Stimulated activated naive B cell treated with anti-CD40 and anti-IgM and Interleukin-4, amounts not matched to agents 10 μg/mL and 1 μg/mL and 100 μg/mL, for 72 hours (primary cell): ENCODE measurements around the gene LMF1.

Experiments
- ATAC-seq, 2 donors: fragments of 150-1000 bp; cut with Tn5 transposase; replicated peaks; 2 replicates each; pipeline ENCODE4 v1.10.0; 2021; ENCODE audit warnings: moderate library complexity in 1 of 2
- DNase-seq: peaks from one replicate; pipeline ENCODE4 v3.0.0; 2021
- H3K27ac Mint-ChIP-seq: one replicate; pipeline ENCODE4 v1.8.0; 2022; ENCODE audit warnings: mild to moderate bottlenecking, mixed read lengths
- H3K27me3 Mint-ChIP-seq, 2 donors: one replicate each; pipeline ENCODE4 v1.8.0; 2022; ENCODE audit warnings: mixed read lengths in 2 of 2
- H3K36me3 Mint-ChIP-seq, 2 donors: one replicate each; pipeline ENCODE4 v1.8.0; 2022; ENCODE audit warnings: mixed read lengths in 2 of 2, mild to moderate bottlenecking in 1 of 2
- H3K4me1 Mint-ChIP-seq, 2 donors: one replicate each; pipeline ENCODE4 v1.8.0; 2022; ENCODE audit warnings: mixed read lengths in 2 of 2, mild to moderate bottlenecking in 1 of 2
- H3K4me3 Mint-ChIP-seq, 2 donors: one replicate each; pipeline ENCODE4 v1.8.0; 2022; ENCODE audit warnings: mild to moderate bottlenecking in 2 of 2, mixed read lengths in 2 of 2, moderate library complexity in 1 of 2
- H3K9me3 Mint-ChIP-seq, 2 donors: one replicate each; pipeline ENCODE4 v1.8.0; 2022; ENCODE audit warnings: mixed read lengths in 2 of 2, mild to moderate bottlenecking in 1 of 2

Gene LMF1

DNA sequence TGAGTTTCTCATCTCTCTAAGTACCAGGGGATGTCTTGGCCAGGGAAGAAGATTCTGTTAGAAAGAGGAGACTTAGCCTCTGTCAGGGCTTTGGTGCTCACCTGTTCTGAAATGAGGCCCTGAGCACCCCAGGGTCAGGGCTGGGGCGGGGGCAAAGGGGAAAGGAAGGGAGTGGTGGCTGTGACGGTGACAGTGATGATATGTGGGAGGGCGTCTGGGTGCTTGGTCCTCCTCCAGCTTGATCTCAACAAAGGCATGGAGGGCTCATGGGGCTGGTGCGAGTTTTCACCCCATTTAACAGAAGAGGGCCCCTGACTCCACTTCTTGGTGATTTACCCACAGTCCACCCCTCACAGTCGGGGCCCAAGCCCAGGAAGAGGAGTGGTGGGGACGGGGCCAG lies 25.9 kb upstream of the LMF1 start:
- no peak overlapping the region for H3K4me3 Mint-ChIP-seq
- H3K27me3 Mint-ChIP-seq = peaks cover 47 to 56% of the 10 kb centered on the region in 2 donors
- peaks cover 13 to 18% of the 10 kb centered on the region in 2 donors for H3K36me3 Mint-ChIP-seq
- ATAC-seq (no peak), DNase-seq (no peak)
- peaks cover 17 to 24% of the 10 kb centered on the region in 2 donors for H3K9me3 Mint-ChIP-seq
- no peaks in the 10 kb centered on the region for H3K4me1 Mint-ChIP-seq
- H3K27ac Mint-ChIP-seq = no peak overlapping the region

DNA sequence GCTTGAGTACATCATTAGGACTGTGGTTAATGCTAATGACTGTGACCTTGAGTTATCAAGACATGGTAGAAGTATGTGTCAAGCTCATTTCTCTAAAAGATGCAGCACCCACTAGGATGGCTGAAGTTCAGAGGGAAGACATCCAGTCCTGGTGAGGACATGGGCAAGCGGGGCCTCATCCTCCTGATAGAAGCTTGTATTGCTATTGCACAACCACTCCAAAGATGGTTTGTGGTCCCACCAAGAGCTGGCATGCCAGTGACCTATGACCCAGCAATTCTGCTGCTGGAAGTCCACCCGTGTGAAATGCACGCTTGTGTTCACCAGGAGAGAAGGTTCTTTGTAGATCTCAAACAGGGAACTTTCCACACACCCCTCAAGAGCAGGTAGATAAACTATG lies 25.0 kb upstream of the LMF1 start:
- no peaks in the 10 kb centered on the region for H3K4me1 Mint-ChIP-seq
- H3K27ac Mint-ChIP-seq = no peak overlapping the region
- peaks cover 17 to 24% of the 10 kb centered on the region in 2 donors for H3K9me3 Mint-ChIP-seq
- no peak for DNase-seq
- H3K27me3 Mint-ChIP-seq = peaks cover 43 to 63% of the 10 kb centered on the region in 2 donors
- no peak for ATAC-seq
- peaks cover 13 to 18% of the 10 kb centered on the region in 2 donors for H3K36me3 Mint-ChIP-seq
- no peak overlapping the region for H3K4me3 Mint-ChIP-seq

DNA sequence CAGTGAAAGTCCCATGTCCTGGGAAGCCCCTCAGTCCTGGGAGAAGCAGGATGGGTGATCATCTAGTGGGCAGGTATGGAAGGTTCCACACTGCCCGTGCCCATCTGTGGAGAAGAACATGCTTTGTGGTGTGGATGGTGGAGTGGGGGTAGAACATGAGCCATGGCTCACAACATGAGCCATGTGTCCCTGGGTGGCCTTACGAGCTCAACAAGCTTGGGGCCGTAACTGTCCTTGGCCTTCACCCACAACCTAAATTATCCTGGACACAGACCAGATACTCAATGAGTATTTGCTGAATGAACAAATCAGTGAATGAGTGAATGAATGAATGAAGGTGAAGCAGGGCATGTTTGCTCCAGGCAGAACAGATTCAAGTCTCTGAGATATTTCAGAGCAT lies 24.3 kb upstream of the LMF1 start:
- Mint-ChIP-seq H3K27me3 (peaks cover 43 to 63% of the 10 kb centered on the region in 2 donors), H3K27ac (no peak overlapping the region), H3K9me3 (peaks cover 17 to 24% of the 10 kb centered on the region in 2 donors), H3K4me3 (no peak overlapping the region), H3K4me1 (no peaks in the 10 kb centered on the region), H3K36me3 (peaks cover 13 to 18% of the 10 kb centered on the region in 2 donors)
- DNase-seq (no peak), ATAC-seq (no peak)

DNA sequence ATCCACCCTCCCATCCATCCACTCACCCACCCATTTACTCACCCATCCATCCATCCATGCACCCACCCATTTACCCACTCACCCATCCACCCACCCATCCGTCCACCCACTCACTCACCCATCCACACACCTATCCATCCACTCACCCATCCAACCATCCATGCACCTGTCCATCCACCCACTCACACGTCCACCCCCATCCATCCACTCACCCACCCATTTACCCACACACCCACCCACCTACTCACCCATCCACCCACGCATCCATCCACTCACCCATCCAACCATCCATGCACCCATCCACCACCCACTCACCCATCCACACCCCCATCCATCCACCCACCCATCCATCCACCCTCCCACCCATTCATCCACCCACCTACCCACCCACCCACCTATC lies 22.9 kb upstream of the LMF1 start:
- Mint-ChIP-seq H3K36me3 (peaks cover 13 to 18% of the 10 kb centered on the region in 2 donors), H3K4me3 (no peak overlapping the region), H3K27me3 (peaks cover 35 to 54% of the 10 kb centered on the region in 2 donors), H3K27ac (no peak overlapping the region), H3K4me1 (no peaks in the 10 kb centered on the region), H3K9me3 (peaks cover 17 to 24% of the 10 kb centered on the region in 2 donors)
- DNase-seq (no peak), ATAC-seq (no peak)

DNA sequence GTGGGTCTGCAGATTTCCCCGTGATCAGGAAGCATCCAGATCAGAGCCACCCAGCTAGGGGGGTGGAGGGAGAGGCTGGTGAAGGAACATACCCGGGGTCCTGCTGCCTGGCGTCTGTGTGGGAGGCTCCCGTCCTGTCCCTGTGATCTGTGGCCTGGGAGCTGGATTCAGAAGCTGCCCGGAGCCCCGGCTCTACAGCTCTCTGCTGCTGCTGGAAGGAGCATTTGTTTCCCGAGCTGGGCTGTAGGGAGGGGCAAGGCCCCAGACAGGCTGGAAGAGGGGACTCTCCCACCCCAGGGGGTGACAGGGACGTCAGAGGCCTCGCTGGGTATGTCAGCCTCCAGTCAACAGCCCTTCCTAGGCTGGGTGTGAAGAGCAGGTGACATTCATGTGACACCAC lies 21.0 kb upstream of the LMF1 start:
- peaks cover 17 to 24% of the 10 kb centered on the region in 2 donors for H3K9me3 Mint-ChIP-seq
- no peak for ATAC-seq
- H3K36me3 Mint-ChIP-seq = peaks cover 13 to 17% of the 10 kb centered on the region in 2 donors
- no peak overlapping the region for H3K27ac Mint-ChIP-seq
- no peaks in the 10 kb centered on the region for H3K4me1 Mint-ChIP-seq
- H3K4me3 Mint-ChIP-seq = no peak overlapping the region
- no peak for DNase-seq
- peaks cover 20 to 42% of the 10 kb centered on the region in 2 donors for H3K27me3 Mint-ChIP-seq

DNA sequence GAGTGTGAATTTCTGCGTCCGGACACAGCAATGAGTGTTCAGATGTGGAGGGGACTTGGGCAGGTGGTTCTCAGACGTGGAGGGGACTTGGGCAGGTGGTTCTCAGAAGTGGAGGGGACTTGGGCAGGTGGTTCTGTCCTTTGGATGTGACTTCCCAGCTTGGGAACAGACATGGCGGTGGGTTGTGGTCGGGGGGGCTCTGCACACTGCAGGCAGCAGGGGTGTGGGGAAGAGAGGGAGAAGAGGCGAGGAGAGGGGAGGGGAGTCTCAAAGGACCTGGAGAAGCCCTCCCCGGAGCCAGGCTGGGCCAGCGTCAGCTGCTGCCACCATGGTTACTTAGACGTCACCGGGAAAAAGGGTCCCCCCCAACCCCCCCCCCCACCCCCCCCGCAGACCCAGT lies 20.6 kb upstream of the LMF1 start:
- Mint-ChIP-seq H3K9me3 (peaks cover 14 to 20% of the 10 kb centered on the region in 2 donors), H3K4me3 (no peak overlapping the region), H3K4me1 (no peaks in the 10 kb centered on the region), H3K36me3 (peaks cover 9 to 13% of the 10 kb centered on the region in 2 donors), H3K27me3 (peaks cover 15 to 38% of the 10 kb centered on the region in 2 donors), H3K27ac (no peak overlapping the region)
- ATAC-seq = no peak
- no peak for DNase-seq

DNA sequence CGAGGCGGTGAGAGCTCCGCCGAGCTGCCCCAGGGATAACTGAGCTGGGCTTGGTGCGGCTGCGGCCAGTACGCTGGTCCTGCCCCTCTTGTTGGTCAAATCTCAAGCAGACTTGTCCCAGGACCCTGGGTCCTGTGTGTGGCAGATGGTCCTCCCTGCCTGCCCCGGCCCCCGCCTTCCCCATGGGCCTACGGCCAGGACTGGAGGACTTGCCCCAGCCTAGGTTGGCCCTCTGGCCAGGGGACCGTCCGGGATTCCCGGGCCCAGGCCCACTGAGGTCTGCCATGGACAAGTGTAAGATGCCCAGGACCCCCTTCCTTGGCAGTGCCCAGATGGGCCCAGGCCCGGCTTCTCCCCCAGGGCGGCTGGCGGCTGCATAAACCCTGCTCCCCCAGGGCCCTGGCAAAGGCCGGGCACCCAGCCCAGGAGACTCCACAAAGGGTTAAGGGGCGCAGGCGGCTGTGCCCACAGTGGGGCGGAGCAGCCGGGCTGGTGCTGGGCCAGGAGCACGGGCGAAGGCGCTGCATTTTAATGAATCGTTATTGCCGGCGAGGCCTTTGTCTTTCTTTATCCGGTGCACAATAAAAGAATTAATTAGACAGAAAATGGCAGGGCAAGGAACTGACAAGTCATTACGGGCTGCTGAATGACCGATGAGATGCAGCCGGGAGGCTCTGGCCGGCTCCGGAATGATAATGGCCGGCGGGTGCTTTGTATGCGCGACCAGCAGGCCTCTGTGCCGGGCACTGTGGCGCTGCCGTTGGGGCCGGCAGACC lies 19.9 kb upstream of the LMF1 start:
- Mint-ChIP-seq H3K36me3 (peaks cover 7 to 8% of the 10 kb centered on the region in 2 donors), H3K4me1 (no peaks in the 10 kb centered on the region), H3K27ac (no peak overlapping the region), H3K4me3 (no peak overlapping the region), H3K27me3 (peaks cover 9 to 32% of the 10 kb centered on the region in 2 donors), H3K9me3 (peaks cover 12 to 14% of the 10 kb centered on the region in 2 donors)
- ATAC-seq (no peak), DNase-seq (no peak)

DNA sequence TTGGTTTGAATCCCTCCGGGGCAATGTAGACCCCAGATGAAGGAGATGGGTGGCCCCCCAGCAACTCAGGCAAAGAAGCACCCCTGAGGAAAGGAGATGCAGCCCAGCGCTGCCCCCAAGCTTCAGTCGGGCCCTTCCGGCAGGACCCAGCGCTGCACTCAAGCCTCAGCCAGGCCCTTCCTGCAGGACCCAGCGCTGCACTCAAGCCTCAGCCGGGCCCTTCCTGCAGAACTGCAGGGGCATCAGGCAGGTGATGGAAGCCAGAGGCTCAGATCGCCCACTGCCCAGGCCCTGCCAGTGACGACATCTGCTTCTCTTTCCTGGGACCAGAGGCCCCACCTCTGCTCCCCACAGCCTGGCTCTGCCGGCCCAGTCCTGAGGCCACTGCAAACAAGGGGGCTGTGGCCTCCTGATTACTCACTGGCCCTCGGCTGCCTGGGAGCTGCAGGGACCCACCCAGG lies 18.6 kb upstream of the LMF1 start:
- Mint-ChIP-seq H3K4me1 (no peaks in the 10 kb centered on the region), H3K4me3 (no peak overlapping the region), H3K27me3 (peaks cover 0 to 20% of the 10 kb centered on the region in 2 donors), H3K9me3 (peaks cover 0 to 4% of the 10 kb centered on the region in 2 donors), H3K27ac (no peak overlapping the region), H3K36me3 (no peaks in the 10 kb centered on the region)
- ATAC-seq = no peak
- DNase-seq = no peak

DNA sequence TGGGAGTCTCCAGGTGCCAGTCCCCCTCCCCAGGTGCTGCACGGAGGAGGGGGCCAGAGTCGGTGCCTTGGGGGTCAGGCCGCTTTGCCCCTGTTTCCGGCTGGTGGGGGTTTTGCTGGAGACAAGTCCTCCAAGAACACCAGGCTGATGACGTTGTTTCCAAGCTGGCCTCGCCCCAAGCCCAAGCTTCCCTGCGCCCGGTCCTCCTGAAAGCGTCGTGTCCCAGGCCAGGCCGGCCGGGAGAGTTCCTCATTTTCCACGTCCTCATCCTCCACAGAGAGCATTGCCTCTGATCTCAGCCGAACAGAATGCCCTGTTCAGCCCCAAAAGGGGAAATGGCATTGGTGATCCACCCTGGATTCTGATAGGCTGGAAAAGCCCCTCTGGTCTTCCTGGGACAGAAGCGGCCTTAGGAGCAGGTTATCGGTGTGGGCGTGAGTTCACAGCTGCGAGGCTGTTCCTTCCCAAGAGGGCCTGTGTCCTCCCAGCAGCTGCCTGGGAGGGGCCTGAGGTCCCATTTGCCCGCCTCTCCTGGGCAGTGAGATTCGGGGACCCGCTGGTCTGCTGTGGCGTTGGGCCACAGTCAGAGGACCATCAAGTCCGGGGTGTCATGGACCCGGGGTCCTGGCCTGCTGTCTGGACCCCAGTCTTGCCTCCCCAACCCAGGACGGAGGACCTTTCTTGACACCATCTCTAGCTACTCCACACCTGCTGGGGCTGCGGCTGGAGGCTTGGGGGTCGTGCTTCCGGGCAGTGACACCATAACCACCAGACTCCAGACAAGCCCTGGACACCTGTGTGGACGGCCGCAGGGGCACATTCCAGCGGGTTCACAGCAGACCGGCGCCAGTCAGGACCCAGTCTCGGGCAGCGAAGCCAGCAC lies 17.9 kb upstream of the LMF1 start:
- Mint-ChIP-seq H3K4me1 (no peaks in the 10 kb centered on the region), H3K4me3 (no peak overlapping the region), H3K36me3 (no peaks in the 10 kb centered on the region), H3K27ac (no peak overlapping the region), H3K9me3 (peaks cover 0 to 4% of the 10 kb centered on the region in 2 donors), H3K27me3 (peaks cover 0 to 22% of the 10 kb centered on the region in 2 donors)
- DNase-seq (no peak), ATAC-seq (no peak)

DNA sequence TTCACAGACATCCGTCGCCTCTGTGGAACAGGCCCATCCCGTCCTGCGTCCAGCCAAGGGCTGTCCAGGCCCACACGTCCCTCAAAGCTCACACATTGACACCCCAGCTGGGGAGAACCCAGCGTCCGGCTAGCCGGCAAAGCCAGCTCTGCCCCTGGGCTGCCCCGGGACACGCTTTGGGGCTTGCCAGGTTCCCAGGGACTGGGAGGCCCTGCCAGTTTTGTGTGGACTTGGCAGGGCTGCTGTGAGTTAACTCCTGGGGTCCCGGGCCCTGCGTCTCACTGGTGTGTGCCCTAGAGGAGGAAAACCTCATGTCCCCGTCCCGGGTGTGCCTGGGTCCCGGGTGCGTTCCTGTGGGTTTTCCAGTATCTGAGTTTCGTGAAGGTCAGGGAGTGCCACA lies 17.1 kb upstream of the LMF1 start:
- Mint-ChIP-seq H3K36me3 (no peaks in the 10 kb centered on the region), H3K4me3 (no peak overlapping the region), H3K27ac (no peak overlapping the region), H3K27me3 (peaks cover 2 to 30% of the 10 kb centered on the region in 2 donors), H3K9me3 (peaks cover 0 to 2% of the 10 kb centered on the region in 2 donors), H3K4me1 (peaks cover 0 to under 1% of the 10 kb centered on the region in 2 donors)
- DNase-seq (no peak), ATAC-seq (no peak)

DNA sequence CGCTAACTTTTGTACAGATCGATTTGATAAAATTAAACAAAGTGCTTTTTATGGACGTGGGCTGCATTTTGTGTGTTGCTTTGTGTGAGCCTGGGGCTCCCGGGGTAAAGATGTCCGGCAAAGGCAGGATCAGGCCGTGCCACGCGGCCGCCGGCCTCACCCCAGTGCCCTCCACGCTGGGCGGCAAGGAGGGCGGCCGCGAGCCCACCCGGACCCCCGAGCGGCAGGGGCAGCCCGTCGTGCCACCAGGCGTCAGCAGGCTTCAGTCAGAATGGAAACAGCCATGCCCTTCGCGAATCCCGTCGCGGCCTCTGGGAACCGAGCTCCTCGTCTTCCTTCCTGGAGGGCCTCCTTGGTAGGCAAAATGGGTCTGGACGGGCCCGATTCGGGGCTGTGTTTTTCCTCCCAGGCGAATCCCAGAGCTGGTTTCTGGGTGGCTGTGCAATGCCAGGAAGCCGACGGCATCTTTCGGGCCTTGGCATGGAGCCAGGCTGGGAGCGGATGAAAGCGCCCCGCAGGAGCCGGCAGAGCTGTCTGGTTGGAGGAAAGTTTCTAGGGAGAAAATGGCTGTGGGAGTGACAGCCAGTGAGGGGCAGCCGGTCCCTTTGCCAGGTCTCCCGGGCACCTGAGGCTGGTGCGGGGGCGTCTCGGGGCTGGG lies 16.3 kb upstream of the LMF1 start:
- no peak for DNase-seq
- no peak overlapping the region for H3K4me3 Mint-ChIP-seq
- H3K36me3 Mint-ChIP-seq = no peaks in the 10 kb centered on the region
- H3K4me1 Mint-ChIP-seq = peaks cover 0 to 3% of the 10 kb centered on the region in 2 donors
- ATAC-seq = no peak
- H3K27me3 Mint-ChIP-seq = peaks cover 6 to 31% of the 10 kb centered on the region in 2 donors
- H3K27ac Mint-ChIP-seq = no peak overlapping the region
- no peaks in the 10 kb centered on the region for H3K9me3 Mint-ChIP-seq

DNA sequence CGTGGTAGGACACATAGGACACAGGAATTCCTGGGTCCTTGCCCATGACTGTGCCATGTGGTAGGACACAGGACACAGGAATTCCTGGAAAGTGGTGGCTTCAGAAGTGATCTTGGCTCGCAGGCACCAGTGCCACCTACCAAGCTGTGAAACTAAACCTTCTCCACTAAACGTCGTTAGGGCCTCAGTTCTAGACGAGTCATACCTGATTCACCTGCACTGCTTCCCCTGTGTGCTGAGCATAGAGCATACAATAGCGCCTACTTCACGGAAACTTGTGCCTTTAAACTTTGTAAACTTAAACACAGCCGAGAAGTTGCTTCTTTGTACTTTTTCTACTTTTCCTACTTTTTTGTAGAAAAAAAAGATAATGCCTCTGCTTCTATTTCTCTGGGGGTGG lies 15.6 kb upstream of the LMF1 start:
- peaks cover 6 to 26% of the 10 kb centered on the region in 2 donors for H3K27me3 Mint-ChIP-seq
- no peaks in the 10 kb centered on the region for H3K9me3 Mint-ChIP-seq
- H3K36me3 Mint-ChIP-seq = no peaks in the 10 kb centered on the region
- no peak for DNase-seq
- peaks cover 0 to 3% of the 10 kb centered on the region in 2 donors for H3K4me1 Mint-ChIP-seq
- H3K27ac Mint-ChIP-seq = no peak overlapping the region
- no peak overlapping the region for H3K4me3 Mint-ChIP-seq
- ATAC-seq = no peak

DNA sequence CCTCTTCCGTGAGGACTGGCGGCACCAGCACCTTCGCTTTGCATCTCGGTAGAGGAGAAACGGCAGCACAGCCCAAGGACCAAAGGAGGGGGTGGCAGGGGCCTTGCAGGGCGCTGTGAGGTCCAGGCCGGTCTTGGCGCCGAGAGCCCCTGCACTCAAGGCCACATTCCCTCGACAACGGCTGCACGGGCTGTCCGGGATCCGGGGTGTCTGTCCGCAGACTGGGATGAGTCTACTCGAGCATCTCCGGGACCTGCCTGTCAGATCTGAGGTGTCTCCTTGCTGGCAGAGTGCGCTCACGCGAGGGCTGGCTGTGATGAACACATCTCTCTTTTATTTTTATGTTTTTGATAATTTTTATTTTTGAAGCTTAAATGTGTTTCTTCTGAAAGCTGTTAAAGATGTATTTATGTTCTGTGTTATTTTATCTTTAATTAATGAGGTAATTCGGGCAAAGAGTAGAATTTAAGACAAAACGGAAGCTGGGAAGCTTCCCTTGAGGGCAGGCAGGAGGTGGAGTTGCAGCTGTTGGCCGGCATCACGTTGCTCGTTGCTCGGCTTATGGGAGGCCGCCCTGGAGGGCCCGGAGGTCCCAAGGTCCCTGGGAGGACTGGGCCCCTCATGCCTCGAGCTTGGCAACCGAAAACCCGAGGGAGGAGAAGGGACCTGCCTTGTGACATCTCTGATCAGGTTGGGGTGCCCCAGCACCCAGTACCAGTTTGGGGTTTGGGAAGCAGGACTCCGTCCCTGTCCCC lies 15.0 kb upstream of the LMF1 start:
- Mint-ChIP-seq H3K4me3 (no peak overlapping the region), H3K27ac (no peak overlapping the region), H3K36me3 (no peaks in the 10 kb centered on the region), H3K4me1 (peaks cover 5 to 6% of the 10 kb centered on the region in 2 donors), H3K9me3 (no peaks in the 10 kb centered on the region), H3K27me3 (peaks cover 10 to 25% of the 10 kb centered on the region in 2 donors)
- no peak for DNase-seq
- ATAC-seq = no peak
